GM23338 (cell line): ENCODE measurements around the gene TIMM44. TPM values are rescaled to one million over a fixed set of nuclear protein-coding genes. Genes with fewer than 3 reads are reported as not detected.

Experiments used
- ATAC-seq: fragments of 200-7000 bp; cut with Tn5 transposase; 3 replicates; pipeline ENCODE4 v1.9.1; 2020
- DNase-seq: peaks from one replicate; pipeline ENCODE4 v3.0.0-alpha.2; 2015; ENCODE audit warnings: low spot score
- H2AFZ ChIP-seq: fragments of 200-600 bp; sonication (generic); 2 replicates; pipeline ENCODE4 v1.8.0; 2016; ENCODE audit warnings: antibody characterized with exemption, mild to moderate bottlenecking, moderate library complexity
- H3F3A ChIP-seq: fragments of 200-600 bp; sonication (generic); replicated peaks from 2 replicates; pipeline ENCODE4 v1.8.0; 2017; ENCODE audit warnings: antibody characterized with exemption, mixed run types, low read depth
- H3K27ac ChIP-seq: fragments of 200-600 bp; sonication (generic); 2 replicates; pipeline ENCODE4 v1.6.1; 2016; ENCODE audit warnings: low read depth
- H3K27me3 ChIP-seq: fragments of 200-600 bp; sonication (generic); 2 replicates; pipeline ENCODE4 v1.8.0; 2016; ENCODE audit warnings: mild to moderate bottlenecking, mixed run types, moderate library complexity; ENCODE audit not compliant: insufficient read depth
- H3K36me3 ChIP-seq: fragments of 200-600 bp; sonication (generic); 2 replicates; pipeline ENCODE4 v1.8.0; 2016; ENCODE audit warnings: mild to moderate bottlenecking; ENCODE audit not compliant: insufficient read depth
- H3K4me1 ChIP-seq: fragments of 200-600 bp; sonication (generic); 2 replicates; pipeline ENCODE4 v1.8.0; 2016; ENCODE audit warnings: mild to moderate bottlenecking, moderate library complexity; ENCODE audit not compliant: insufficient read depth
- H3K4me2 ChIP-seq: fragments of 200-600 bp; sonication (generic); 2 replicates; pipeline ENCODE4 v1.7.1; 2017; ENCODE audit warnings: mixed run types
- H3K4me3 ChIP-seq: fragments of 200-600 bp; sonication (generic); 2 replicates; pipeline ENCODE4 v1.6.1; 2016; ENCODE audit warnings: mixed run types
- H3K79me2 ChIP-seq: fragments of 200-600 bp; sonication (generic); replicated peaks from 2 replicates; pipeline ENCODE4 v1.8.0; 2017; ENCODE audit warnings: mild to moderate bottlenecking; ENCODE audit not compliant: insufficient read depth
- H3K9me2 ChIP-seq: fragments of 200-600 bp; sonication (generic); 2 replicates; pipeline ENCODE4 v1.8.0; 2017; ENCODE audit not compliant: insufficient read depth
- H4K20me1 ChIP-seq: fragments of 200-600 bp; sonication (generic); replicated peaks from 2 replicates; pipeline ENCODE4 v1.8.0; 2017; ENCODE audit warnings: mild to moderate bottlenecking; ENCODE audit not compliant: insufficient read depth
- H3K27ac Mint-ChIP-seq: 2 replicates; pipeline ENCODE4 v1.8.0; 2020; ENCODE audit warnings: inconsistent platforms, mild to moderate bottlenecking, moderate library complexity, mixed read lengths
- H3K27me3 Mint-ChIP-seq: 3 replicates; pipeline ENCODE4 v1.8.0; 2022; ENCODE audit warnings: low read depth, mild to moderate bottlenecking, moderate library complexity, mixed read lengths, inconsistent platforms; ENCODE audit not compliant: insufficient read depth, poor library complexity
- H3K36me3 Mint-ChIP-seq: 3 replicates; pipeline ENCODE4 v1.8.0; 2021; ENCODE audit warnings: low read depth, mild to moderate bottlenecking, inconsistent platforms, moderate library complexity, mixed read lengths
- H3K4me1 Mint-ChIP-seq: 3 replicates; pipeline ENCODE4 v1.8.0; 2020; ENCODE audit warnings: mild to moderate bottlenecking, inconsistent platforms, mixed read lengths
- H3K4me3 Mint-ChIP-seq: 3 replicates; pipeline ENCODE4 v1.8.0; 2021; ENCODE audit warnings: moderate library complexity, mild to moderate bottlenecking, inconsistent platforms, mixed read lengths
- H3K9me3 Mint-ChIP-seq: 3 replicates; pipeline ENCODE4 v1.8.0; 2020; ENCODE audit warnings: moderate library complexity, mild to moderate bottlenecking, inconsistent platforms, mixed read lengths
- CREB1 ChIP-seq: fragments of 250-450 bp; sonication (Bioruptor Pico); IDR thresholded peaks from 2 replicates; pipeline ENCODE4 v1.5.0; 2020; ENCODE audit warnings: low read depth, mild to moderate bottlenecking, moderate library complexity
- CTCF ChIP-seq, 2 experiments: fragments of 200-600 bp in 1 of 2; sonication (generic) in 1 of 2; conservative IDR thresholded peaks; 2 replicates each; pipeline versions ENCODE4 v1.5.1 to v1.6.1; 2016 to 2017; ENCODE audit warnings: antibody characterized with exemption in 2 of 2, low read depth in 2 of 2, mild to moderate bottlenecking in 2 of 2, moderate library complexity in 1 of 2
- ETS1 ChIP-seq: IDR thresholded peaks from 2 replicates; pipeline ENCODE4 v1.6.1; 2016; ENCODE audit warnings: antibody characterized with exemption
- EZH2 ChIP-seq: fragments of 200-600 bp; sonication (generic); IDR thresholded peaks from one replicate; pipeline ENCODE4 v1.8.0; 2017; ENCODE audit warnings: antibody characterized with exemption, mild to moderate bottlenecking, low read depth; ENCODE audit not compliant: unreplicated experiment
- JUNB ChIP-seq: IDR thresholded peaks from one replicate; pipeline ENCODE4 v1.6.1; 2016; ENCODE audit warnings: antibody characterized with exemption; ENCODE audit not compliant: unreplicated experiment
- NANOG ChIP-seq: IDR thresholded peaks from 2 replicates; pipeline ENCODE4 v1.6.1; 2016; ENCODE audit warnings: antibody characterized with exemption, borderline replicate concordance
- POLR2AphosphoS5 ChIP-seq: IDR thresholded peaks from 2 replicates; pipeline ENCODE4 v1.6.1; 2016; ENCODE audit warnings: antibody characterized with exemption, low read depth
- REST ChIP-seq: IDR thresholded peaks from one replicate; pipeline ENCODE4 v1.6.1; 2018; ENCODE audit warnings: antibody characterized with exemption; ENCODE audit not compliant: unreplicated experiment
- STAT1 ChIP-seq: IDR thresholded peaks from one replicate; pipeline ENCODE4 v1.6.1; 2016; ENCODE audit warnings: antibody characterized with exemption; ENCODE audit not compliant: unreplicated experiment
- polyA plus RNA-seq: library from polyadenylated mRNA; unstranded; fragments of >200 nt; fragmentation: Nextera tagmentation; extraction: Ambion mirVana; gene quantifications from 2 replicates; pipeline ENCODE4 v1.2.1, GENCODE V29; 2016
- total RNA-seq: library from RNA; depleted of rRNA; stranded (reverse); fragments of >200 nt; shearing (Covaris generic); gene quantifications from 2 replicates; pipeline ENCODE4 v1.2.3, GENCODE V29; 2014

Gene TIMM44
- total and polyA plus RNA-seq, 2 experiments from 2014 or later: 125 to 128 TPM

DNA sequence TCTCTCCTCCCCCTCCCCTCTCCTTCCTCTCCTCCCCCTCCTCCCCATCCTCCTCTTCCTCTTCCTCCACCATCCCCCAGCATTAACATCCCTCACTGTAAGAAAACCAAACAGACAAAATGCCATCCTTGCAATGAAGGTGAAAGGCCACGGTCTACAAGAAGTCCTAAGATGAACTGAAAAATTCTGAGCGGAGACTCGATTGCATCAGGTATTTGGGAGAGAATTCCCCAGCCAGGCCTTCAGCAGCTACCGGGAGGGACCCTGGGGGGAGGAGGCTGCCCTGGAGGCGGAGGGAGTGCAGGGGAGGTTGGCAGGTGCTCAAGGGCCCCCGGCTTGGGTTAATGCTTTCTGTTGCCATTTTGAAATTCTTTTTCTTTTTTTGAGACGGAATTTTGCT is 10.1 kb upstream of the TIMM44 start:
- Histone ChIP-seq H3K79me2 (no peaks in the 10 kb centered on the region), H3K27ac (no peak overlapping the region), H3K36me3 (no peaks in the 10 kb centered on the region), H3K9me2 (no peaks in the 10 kb centered on the region), H3K4me3 (no peak overlapping the region), H3K27me3 (no peaks in the 10 kb centered on the region), H2AFZ (no peak overlapping the region), H4K20me1 (no peaks in the 10 kb centered on the region), H3F3A (0 out of 2 replicates have a peak, but pooled peaks cover 5% of the 10 kb centered on the region), H3K4me1 (no peaks in the 10 kb centered on the region; the same call in 1 of the 2 replicates), H3K4me2 (no peak overlapping the region)
- Mint-ChIP-seq H3K4me3 (no peak overlapping the region; the same call in 2 of the 3 replicates), H3K4me1 (peaks cover 7% of the 10 kb centered on the region), H3K27me3 (peaks cover 23% of the 10 kb centered on the region), H3K9me3 (peaks cover 7% of the 10 kb centered on the region), H3K36me3 (peaks cover 15% of the 10 kb centered on the region; the same call in 2 of the 3 replicates), H3K27ac (peak overlapping the region; percentile 59; the same call in 1 of the 2 replicates)
- DNase-seq: peak; percentile 55
- no peak for ATAC-seq
- TF ChIP-seq STAT1 (no peak), CTCF (conservative IDR thresholded peaks at IDR 0.05; ENCODE audit: low read depth in 2 of 2) (no peak), EZH2 (no peak), JUNB (no peak), NANOG (no peak)

GRCh38 chr19:7953060-7953459 is 9.6 kb upstream of the TIMM44 start:
- 0 out of 2 replicates have a peak, but pooled peaks cover 5% of the 10 kb centered on the region for H3F3A ChIP-seq
- H4K20me1 ChIP-seq: no peaks in the 10 kb centered on the region; the same call in 1 of the 2 replicates
- no peak for DNase-seq
- Mint-ChIP-seq H3K27me3 (peaks cover 23% of the 10 kb centered on the region), H3K9me3 (peaks cover 7% of the 10 kb centered on the region), H3K27ac (no peak overlapping the region), H3K4me3 (no peak overlapping the region), H3K36me3 (peaks cover 16% of the 10 kb centered on the region; the same call in 2 of the 3 replicates), H3K4me1 (peaks cover 7% of the 10 kb centered on the region)
- 0 out of 2 replicates have a peak, but pooled peaks cover under 1% of the 10 kb centered on the region for H3K36me3 ChIP-seq
- H3K79me2 ChIP-seq: no peaks in the 10 kb centered on the region
- no peak overlapping the region for H3K4me3 ChIP-seq
- H3K27ac ChIP-seq: no peak overlapping the region
- no peaks in the 10 kb centered on the region for H3K27me3 ChIP-seq
- H3K4me2 ChIP-seq: no peak overlapping the region
- H3K9me2 ChIP-seq: no peaks in the 10 kb centered on the region
- H2AFZ ChIP-seq: no peak overlapping the region
- ATAC-seq: peak; percentile 16
- H3K4me1 ChIP-seq: no peaks in the 10 kb centered on the region; the same call in 1 of the 2 replicates
- TF ChIP-seq CREB1 (no peak), STAT1 (no peak), POLR2AphosphoS5 (no peak), JUNB (no peak), CTCF (conservative IDR thresholded peaks at IDR 0.05; ENCODE audit: low read depth in 2 of 2) (no peak), ETS1 (no peak), REST (no peak), EZH2 (no peak)
